DMS153 treated with DMSO at 0.1 percent for 48 hours (cell line): Measurements from ENCODE around the gene EMILIN2.
"Not testable (repeated sequence)": the region's sequence is repeated elsewhere in the genome, so short reads cannot be mapped to it uniquely, and the experiment has no call there.

ENCODE experiments used
- DNase-seq: peaks from one replicate; lab custom pipeline; 2025; ENCODE audit not compliant: unreplicated experiment; lab: John Stamatoyannopoulos, UW

EMILIN2 gene

DNA sequence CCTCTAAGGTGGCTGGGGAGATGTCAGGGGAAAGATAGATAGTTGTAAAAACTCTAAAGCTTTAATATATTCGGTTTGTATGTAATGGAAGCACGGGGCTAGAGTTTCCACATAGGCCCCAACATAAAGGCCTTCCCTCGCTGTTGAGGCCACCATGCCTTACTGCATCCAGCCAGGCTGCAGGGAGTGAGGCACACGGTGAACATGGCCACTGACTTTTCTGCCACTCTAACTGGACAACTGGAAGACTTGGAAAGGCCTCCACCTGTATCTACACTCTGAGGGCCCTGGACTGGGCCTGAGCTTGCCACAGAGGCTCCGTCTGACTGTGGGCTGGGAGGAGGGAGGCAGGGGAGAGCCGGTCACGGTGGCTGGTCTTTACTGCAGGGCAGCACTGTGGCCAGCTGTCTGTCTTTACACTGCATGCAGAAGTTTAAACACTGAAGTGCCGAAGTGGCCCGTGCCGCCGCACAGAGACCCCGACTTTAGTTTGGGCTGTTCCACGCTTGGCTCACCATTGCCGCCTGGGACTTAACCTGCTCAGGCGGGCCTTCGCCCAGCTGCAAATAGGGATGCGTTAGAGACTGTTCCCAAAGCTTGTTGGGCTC is 66.7 kb downstream of the EMILIN2 start:
- no peak for DNase-seq

DNA sequence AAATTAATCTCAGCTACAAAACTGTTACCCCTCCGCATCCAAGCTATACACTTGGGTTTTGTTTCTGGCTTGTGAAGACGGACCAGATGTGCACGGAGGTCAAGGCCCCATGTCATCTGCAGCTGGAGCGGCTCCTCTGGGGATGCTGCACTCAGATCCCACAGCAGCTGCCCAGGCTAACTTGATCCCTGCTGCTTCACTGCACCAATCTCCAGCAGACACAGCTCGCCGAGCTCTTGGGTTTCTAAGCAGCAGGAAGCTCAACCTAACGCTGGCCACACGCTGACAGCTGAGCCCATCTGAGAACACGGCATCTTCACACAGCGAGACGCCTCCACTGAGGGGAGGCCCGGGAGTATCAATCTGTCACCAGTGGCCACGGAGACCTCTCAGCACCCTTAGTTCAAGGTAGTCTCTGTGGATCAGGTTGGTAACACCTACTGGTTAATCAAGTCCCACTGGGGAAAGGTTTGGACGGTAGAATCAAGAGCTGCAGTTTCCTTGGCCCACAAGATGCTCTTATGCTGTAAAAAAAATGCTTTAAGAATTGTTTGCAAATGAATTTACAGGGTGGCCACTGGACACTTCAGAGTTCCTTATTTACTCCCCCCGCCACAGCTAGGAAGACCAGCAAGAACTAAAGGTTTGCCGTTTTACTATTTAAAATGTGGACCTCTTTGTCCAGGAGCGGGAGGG is 67.5 kb downstream of the EMILIN2 start:
- DNase-seq = no peak

DNA sequence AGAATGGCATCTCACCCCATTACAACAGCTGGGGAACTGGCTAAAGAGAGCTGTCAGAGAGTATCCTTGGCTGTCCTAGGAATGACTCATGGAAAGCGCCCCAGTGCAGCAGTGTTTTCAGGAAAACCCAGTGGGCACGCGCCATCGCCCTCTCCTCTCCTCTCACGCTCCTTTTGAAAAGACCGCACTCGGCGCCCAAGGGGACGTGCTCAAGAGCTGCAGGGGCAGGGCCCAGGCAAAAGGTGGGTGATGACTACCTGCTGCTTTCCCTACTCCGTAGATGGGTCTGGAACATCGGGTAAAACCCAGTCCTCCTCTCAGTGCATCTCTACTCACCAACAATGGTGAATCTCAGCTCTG is 68.1 kb downstream of the EMILIN2 start:
- DNase-seq = no peak

DNA sequence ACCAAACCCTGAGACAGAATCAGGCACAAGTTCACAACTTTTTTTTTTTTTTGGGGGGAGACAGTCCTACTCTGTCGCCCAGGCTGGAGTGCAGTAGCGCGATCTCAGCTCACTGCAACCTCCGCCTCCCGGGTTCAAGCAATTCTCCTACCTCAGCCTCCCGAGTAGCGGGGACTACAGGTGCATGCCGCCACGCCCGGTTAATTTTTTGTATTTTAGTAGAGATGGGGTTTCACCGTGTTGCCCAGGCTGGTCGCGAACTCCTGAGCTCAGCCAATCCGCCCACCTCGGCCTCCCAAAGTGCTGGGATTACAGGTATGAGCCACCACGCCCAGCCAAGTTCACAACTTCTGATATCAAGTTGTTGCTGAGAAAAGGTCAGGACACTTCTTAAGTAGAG is 68.7 kb downstream of the EMILIN2 start:
- not testable (repeated sequence) for DNase-seq

DNA sequence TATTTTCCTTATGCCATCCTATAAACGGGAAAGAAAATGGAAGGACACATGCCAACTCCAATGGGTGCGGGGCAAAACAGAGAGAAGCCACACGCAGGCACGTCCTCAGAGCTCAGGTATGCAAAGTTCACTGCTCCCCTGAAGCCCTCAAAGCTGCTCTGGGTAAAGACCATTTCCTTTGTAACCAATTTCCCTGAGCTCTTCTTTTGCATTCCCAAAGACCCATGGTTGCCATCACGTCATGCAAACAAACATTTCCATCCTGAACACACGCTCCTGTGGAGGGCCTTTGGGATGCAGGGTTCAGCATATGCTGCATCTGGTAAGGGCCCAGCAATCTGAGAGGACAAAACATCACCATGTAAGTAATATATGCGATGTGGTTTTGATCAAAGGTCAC is 69.4 kb downstream of the EMILIN2 start:
- no peak for DNase-seq

DNA sequence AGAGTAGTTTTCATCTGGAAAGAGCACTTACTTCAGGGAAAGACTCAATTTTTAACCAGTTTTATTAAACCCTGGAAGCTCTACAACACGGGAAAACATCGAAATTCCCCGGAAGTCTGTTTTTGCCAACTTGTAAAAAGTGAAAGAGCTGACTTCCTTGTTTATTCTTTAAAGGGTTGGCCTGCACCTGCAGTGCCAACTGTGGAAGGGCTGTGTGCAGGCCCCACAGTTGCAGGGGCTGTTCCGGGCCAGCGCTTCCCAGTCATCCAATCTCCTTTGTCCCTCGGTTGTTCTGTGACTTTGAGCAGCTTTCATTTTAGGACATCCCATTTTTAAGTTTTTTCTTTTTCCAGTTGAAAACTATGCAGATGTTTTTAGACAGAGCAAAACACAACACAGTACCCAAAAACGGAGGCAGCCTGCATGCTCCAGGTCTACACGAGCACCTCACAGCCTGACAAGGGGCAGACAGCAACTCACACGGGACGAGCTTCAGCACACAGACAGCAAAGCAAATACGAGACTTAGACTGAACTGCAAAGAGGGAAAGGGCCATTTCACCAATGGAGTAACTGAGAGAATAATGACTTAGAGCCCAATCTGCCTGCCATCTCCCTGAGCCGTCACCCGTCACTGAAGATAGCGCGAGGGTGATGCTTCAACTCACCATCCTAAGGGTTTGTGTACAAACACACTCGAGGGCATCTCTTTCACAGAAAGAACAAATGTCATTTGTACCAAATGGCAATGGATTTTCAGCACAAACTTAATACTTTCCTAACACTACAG is 70.6 kb downstream of the EMILIN2 start:
- DNase-seq = no peak

DNA sequence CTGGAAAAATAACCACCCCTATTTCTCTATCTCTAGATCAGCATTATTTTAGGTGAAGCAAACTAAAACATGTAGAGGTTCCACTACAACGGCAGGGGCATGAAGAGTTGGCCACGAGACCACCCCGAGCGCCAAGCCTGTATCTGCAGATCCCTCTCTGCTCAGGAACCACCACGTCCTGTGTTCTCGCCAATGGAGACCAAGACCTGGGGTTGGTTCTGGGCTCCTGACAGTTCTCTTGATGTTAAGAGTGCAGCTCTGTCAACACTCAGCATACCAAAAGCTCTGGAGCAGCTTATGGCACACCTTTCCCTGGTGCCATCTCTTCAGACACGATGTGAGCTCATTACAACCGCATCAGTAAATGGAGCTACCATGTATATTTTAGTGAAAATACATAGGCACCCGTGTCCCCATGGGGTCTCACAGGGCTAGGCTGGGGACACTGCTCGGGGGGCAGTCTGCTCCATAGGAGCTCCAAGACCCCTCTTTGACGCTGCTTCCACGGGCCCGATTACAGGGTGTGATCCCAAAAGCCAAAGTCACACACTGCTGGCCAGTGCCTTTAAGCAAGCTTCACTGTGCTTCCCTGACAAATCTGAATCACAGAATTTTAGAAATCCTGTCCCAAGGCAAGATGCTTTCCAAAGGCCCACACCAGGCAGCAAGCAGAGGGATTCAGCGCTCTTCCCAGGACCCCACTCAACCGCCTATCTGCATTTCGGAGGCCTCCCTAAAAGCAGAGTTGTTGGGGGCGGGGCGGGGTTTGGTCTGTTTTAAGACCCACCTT is 72.2 kb downstream of the EMILIN2 start:
- DNase-seq = no peak

DNA sequence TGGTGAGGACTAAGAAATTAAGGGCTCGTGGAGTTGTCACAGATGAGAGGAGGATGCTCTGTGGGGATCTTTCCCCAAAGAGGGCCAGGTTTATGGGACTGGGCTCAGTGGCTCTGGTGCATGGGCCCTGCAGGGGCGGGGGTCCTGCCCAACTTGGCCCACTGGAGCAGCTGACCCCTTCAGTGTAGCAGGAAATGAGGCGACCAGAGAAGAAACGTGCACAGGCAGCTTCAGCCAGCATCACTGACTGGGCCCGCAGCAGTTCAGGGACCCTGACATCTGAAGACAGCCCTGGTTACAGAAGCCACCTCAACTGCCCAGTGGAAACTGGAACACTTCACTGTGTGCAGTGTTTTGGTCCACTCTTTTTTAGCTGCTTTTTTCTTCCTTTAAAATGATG is 72.8 kb downstream of the EMILIN2 start:
- no peak for DNase-seq

DNA sequence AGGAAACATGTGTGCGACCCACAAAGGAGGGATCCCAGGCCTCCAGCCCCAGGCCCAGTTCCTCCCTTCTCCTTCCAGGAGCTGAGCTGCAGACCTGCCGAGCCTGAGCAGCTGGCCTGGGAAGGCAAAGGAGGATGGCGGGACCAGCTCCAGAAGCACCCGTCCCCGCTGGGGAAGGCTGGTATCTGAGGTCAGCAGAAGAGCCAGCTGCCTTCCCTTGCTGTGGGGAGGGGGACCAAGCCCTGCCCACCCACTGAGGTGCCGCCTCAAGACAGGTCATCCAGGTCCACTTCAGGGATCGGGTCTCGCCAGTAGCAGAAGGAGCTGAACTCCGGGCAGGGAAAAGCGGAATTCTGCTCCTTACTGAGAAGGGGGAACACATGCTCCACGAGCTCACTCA is 73.2 kb downstream of the EMILIN2 start:
- no peak for DNase-seq

DNA sequence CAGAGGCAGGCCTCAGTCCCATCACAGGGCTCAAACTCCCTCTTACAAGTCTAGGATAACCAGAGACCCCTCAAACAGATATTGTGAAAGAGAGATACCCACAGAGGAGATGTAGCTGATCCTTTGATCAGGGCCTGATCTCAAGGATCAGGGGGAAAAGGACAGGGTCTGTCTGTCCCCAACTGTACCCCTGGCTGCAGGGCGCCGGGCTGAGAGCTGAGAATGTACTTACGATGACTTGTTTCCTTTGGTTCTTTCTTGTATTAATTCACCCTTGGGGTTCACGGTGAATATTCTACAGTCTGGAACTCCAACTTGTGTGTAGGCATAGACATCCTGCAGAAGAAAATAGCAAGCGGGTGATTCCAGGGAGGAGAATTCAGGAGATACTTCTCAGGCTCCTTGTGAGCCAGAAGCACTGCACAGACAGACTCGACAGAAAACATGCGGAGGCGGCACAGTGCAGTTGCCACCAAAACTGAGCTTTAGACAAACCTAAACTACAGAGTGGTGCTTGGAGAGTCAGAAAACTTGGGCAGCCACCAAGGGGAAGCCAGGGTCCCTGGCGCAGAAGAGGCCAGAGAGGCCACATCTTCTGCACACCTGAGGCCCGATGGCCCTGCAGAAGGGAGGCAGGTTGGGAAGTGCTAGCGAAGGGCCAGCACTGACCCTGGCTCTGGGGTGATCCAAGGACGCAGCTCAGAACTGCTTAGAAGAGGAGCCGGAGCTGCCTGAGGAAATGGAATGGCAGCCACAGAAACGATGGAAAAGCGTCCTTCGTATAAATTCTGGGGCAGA is 73.9 kb downstream of the EMILIN2 start:
- no peak for DNase-seq

DNA sequence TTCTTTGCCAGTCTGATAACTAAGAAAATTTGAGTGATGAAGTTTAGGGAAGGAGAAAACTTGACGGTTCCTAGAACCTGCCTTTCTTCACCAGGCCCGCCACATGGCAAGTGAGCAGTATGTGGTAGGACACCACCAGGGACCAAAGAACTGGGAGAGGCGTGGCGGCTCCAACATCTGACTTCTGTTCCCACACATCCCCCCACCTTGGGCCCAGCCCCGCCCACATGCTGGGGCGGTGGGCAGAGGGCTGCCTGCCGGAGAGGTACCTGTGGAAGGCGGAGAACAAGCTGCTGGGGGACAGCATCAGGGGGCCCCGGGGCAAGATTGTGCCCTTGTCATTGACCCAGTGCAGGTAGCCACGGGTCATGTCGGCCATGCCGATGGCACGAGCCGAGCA is 75.0 kb downstream of the EMILIN2 start:
- no peak for DNase-seq

DNA sequence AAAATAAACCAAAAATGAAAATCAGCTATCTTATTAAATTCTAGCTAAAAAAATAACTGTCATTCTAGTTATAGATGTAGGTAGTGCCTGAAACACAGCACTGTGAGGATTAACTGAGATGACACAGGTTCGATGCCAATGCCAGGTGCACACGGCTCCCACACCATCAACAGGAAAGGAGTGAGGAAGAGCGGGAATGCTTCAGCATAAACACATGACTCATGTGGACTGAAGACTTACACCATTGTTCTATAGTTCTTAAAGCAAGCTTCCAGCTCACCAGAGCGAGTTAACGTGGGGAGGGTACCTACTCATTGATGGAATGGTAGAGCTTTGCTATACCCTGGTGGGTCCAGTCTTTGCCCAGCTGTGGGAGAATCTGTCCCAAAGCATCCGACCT is 76.7 kb downstream of the EMILIN2 start:
- no peak for DNase-seq

DNA sequence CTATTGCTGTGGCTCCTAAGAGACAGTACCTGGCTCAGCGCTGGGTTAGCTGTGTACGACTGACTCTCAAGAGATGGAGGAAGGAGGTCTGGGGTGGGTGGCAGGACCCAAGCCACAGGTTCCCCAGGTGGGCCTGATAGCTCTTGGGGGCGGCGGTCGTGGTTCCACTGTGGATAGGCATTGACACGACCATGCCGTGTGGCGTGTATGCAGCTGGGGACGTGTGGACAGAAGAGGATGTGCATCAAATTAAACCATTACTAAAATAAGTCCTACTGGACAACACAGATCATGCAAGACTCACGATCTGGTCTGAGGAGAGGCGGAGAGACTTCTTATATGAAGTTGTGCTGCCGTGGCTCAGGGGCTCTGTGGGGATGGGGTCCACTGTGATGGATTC is 78.1 kb downstream of the EMILIN2 start:
- no peak for DNase-seq

DNA sequence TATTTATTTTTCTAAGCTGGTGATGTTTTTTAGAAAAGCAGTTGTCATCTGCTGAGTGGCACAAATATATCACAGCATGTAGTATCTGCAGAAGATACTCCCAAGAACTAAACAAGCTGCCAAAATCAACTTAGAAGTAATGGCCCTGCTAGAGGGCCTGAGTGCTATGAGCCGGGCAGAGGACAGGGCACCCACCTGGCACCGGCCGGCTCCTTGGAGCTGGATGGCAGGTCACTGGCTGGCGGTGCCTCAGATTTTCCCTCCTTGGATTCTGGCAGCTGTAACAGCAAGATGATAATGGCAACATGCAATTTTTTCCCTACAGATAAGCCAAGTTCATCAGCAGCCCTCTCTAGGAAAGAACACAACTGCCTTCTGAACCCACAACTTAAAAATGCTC is 79.7 kb downstream of the EMILIN2 start:
- no peak for DNase-seq

DNA sequence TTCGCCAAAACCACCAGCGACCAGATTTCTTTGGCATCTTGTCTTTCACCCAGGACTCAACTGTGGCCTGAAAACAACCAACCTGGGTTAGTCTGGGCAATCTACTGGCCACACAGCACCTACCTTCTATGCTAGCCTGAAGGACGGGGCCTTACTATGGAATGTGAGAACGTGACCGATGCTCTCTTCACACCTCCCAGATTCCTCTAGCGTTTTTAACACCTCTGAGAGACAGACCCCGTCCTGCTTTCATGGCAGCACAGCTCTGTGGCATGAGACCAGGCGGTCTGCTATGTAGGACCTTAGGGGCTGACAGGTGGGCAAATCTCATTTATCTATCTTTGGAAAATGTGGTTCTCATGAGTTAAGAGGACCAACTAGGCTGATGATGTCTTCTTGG is 80.9 kb downstream of the EMILIN2 start:
- DNase-seq = no peak

DNA sequence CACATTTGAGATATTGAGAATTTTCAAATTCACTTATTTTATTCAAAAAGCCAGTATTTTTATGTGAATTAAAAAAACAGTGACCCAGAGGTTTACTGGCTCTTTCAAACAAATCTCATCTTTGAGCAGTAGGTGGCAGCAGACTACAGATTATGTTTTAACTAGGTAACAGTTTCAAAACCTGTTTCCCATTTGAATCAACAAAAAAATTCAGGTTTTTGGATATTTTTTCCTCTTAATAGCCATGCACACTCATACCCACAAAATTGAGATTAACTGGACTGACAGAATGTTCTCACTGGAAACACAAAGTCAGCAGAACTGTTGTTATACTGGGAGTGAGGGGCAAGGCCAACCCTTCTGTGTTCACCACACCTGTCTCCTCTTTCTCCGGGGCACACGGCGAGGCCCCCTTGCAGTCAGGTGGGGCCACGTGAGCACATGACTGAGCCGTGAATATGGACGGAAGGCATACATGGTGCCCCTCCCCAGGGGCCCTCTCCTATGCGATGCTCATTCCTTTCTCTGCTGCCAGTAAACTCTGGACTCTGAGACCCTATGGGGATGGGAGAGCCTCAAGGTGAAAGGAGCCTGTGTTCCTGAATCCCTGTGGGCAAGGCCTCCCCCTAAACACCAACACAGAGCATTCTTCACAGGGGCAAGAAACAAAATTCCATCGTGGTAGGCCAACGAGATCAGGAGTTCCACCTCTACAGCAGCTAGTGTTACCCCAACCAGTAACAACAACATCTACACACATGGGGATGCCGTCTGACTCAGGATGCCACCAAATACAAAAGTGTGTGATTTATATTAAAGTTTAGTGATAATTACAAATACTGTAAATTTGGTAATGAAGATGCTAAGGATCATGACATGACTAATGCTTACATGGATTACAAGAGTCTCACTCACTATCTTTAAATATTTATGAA is 85.7 kb downstream of the EMILIN2 start:
- DNase-seq = no peak

DNA sequence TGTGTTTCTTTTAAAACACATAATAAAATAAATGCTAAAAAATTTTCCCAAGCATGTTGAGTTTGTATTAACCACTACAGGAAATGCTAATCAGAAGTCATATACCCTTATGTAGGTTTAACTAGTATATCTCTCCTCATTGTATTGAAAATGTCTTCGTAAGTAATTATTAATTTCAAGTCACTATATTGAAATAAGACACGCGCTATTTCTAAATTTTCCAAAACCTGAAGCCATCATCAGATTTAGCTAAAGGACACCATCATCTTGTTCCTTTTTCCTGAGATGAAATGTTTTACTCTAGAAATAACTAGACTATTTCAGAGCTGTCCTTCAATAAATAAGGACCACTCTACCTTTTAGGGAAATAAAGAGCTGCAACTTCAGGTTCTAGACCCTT is 87.2 kb downstream of the EMILIN2 start:
- no peak for DNase-seq

DNA sequence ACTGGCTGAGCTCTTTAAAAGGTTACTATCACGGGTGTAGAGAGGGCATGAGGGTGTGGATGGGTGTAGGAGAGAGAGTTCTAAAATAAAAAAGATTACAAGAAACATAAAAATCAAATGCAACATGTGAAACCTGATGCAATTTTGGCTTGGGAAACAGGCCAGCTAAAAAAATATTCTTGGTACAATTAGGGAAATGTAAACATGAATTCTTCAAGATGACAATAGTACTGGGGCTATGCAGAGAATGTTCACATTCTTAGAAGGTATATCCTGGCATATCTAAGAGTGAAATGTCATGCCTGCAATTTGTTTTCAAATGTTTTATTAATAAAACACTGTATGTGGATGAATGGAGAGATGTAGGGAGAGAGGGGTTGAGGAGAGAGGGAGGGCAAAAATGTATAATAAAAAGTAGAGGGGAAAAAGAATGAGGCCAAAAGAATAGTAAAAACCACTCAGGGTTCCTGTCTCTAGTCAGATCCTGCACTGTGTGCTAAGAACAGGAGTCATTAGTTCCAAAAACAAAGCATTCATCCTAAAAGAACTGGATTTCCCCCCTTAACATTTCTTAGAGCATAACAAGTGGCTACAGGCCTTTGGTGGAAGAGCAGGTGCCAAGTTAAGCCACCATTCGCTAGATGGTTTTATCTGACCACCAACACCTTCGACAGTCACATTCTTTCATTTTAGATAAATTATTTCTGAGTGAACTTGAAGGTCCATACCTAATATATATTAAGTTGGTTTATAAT is 88.8 kb downstream of the EMILIN2 start:
- no peak for DNase-seq

DNA sequence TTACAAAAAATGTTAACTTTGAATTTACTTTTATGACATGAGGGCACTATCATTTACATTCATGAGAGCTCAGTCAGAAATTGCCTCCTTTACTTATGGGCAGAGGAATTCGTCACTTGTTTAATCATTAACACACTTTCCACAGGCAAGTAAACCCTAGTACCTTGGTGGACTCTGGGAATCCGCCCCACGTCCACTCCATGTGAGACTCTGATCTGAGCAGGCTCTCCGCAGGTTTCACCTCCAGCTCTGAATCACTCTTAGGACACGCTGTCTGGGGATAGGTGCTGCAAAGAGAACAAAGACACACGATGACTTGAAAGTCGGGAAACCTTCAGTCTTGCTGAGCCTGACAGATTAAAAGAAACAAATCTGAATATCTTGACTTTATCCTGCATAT is 92.5 kb downstream of the EMILIN2 start:
- DNase-seq = no peak
